ENCODE data around the gene VAV3.
A peak's percentile ranks its signal among the peaks of the same experiment; 100 is the strongest.

Gene VAV3

GRCh38 chr1:107966550-107966949 lies 1.6 kb upstream of the VAV3 start:
- DNase-seq: no peak

GRCh38 chr1:107964336-107965109 lies 457 bp downstream of the VAV3 start:
- DNase-seq: peak; percentile 21

- peak; percentile 48 for DNase-seq
Observed at GRCh38 chr1:107963601-107964335, 1.2 kb downstream of the VAV3 start.

GRCh38 chr1:107963008-107963407 lies 2.0 kb downstream of the VAV3 start:
- no peak for DNase-seq

- no peak for DNase-seq
Observed at GRCh38 chr1:107954719-107955415, 10.1 kb downstream of the VAV3 start.

GRCh38 chr1:107954126-107954525 lies 10.9 kb downstream of the VAV3 start:
- DNase-seq: no peak

GRCh38 chr1:107953556-107953955 lies 11.4 kb downstream of the VAV3 start:
- no peak for DNase-seq

- no peak for DNase-seq
Observed at GRCh38 chr1:107952989-107953388, 12.0 kb downstream of the VAV3 start.

GRCh38 chr1:107950464-107950863 lies 14.5 kb downstream of the VAV3 start:
- DNase-seq: no peak

- DNase-seq: no peak
Observed at GRCh38 chr1:107949467-107950253, 15.3 kb downstream of the VAV3 start.

- DNase-seq: no peak
Observed at GRCh38 chr1:107946794-107947193, 18.2 kb downstream of the VAV3 start.

- no peak for DNase-seq
Observed at GRCh38 chr1:107943694-107944093, 21.3 kb downstream of the VAV3 start.

GRCh38 chr1:107942814-107943213 lies 22.2 kb downstream of the VAV3 start:
- DNase-seq: no peak

- DNase-seq: no peak
Observed at GRCh38 chr1:107941531-107941930, 23.4 kb downstream of the VAV3 start.

GRCh38 chr1:107941123-107941522 lies 23.9 kb downstream of the VAV3 start:
- peak; percentile 42 for DNase-seq

- no peak for DNase-seq
Observed at GRCh38 chr1:107940701-107941100, 24.3 kb downstream of the VAV3 start.

GRCh38 chr1:107940017-107940577 lies 24.9 kb downstream of the VAV3 start:
- DNase-seq: no peak

- DNase-seq: no peak
Observed at GRCh38 chr1:107939256-107939655, 25.7 kb downstream of the VAV3 start.

GRCh38 chr1:107936498-107937481 lies 28.2 kb downstream of the VAV3 start:
- peak; percentile 47 for DNase-seq

GRCh38 chr1:107935396-107936064 lies 29.4 kb downstream of the VAV3 start:
- DNase-seq: peak; percentile 26

- no peak for DNase-seq
Observed at GRCh38 chr1:107934578-107934977, 30.4 kb downstream of the VAV3 start.
